ENCODE data around the gene EPO.

DNA sequence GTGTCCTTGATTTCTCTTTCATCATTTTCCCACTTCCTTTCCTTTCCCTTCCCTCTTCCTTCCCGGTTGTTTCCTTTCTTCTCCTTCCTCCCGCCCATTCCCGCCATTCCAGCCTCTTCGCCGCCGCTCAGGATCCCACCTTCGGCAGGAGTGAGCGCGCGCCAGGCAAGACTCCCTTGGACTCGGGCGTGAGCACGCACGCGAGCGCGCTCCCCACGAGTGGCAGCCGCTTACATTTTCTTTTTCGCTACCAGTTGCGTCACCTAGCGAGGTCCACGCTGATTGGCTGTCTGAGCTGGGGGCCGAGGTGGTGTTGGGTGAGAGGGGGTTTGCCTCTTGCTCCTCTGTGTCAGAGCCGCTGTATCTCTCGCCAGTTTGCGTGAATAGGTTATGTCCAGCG, 24.9 kb downstream of the EPO start:
- TF ChIP-seq, protein P1, sequence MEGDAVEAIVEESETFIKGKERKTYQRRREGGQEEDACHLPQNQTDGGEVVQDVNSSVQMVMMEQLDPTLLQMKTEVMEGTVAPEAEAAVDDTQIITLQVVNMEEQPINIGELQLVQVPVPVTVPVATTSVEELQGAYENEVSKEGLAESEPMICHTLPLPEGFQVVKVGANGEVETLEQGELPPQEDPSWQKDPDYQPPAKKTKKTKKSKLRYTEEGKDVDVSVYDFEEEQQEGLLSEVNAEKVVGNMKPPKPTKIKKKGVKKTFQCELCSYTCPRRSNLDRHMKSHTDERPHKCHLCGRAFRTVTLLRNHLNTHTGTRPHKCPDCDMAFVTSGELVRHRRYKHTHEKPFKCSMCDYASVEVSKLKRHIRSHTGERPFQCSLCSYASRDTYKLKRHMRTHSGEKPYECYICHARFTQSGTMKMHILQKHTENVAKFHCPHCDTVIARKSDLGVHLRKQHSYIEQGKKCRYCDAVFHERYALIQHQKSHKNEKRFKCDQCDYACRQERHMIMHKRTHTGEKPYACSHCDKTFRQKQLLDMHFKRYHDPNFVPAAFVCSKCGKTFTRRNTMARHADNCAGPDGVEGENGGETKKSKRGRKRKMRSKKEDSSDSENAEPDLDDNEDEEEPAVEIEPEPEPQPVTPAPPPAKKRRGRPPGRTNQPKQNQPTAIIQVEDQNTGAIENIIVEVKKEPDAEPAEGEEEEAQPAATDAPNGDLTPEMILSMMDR (IDR thresholded peaks at IDR 0.05): no peak
- TF ChIP-seq POLR2AphosphoS5 (IDR thresholded peaks at IDR 0.05) (no peak), EP300 (IDR thresholded peaks at IDR 0.05; ENCODE audit: low read depth) (no peak)

Data from transverse colon (tissue), 4 donors.